ENCODE measurements around the gene RXRB.

DNA sequence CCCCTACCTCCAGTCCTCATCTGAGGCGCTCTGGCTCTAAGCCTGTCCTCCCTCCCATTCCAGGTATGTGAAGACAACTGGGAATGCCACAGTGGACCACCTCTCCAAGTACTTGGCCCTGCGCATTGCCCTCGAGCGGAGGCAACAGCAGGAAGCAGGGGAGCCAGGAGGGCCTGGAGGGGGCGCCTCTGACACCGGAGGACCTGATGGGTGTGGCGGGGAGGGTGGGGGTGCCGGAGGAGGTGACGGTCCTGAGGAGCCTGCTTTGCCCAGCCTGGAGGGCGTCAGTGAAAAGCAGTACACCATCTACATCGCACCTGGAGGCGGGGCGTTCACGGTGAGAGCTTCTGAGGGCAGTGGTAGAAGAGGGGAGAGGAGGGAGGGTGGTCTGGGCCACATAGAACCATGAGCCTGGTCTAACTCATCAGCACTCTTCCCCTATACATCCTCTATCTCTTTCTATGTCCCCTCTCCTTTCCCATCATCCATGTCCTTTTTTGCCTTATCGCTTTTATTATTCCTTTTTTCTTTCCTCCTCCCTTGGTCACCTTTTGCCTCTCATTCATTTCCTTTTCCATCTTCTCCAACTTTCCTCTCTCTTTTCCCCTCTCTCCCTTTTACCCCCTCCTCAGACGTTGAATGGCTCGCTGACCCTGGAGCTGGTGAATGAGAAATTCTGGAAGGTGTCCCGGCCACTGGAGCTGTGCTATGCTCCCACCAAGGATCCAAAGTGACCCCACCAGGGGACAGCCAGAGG, 11.4 kb upstream of the RXRB start:
- TF ChIP-seq ZNF777 (CRISPR knock-in tag; IDR thresholded peaks at IDR 0.05) (no peak), POLR2A (IDR thresholded peaks at IDR 0.05; ENCODE audit: insufficient read depth in 1 of 2, low read depth in 2 of 2, low read length in 2 of 2) (no peak), TCF7L2 (IDR thresholded peaks at IDR 0.05; ENCODE audit: low read depth, low read length) (no peak), KDM6A (CRISPR knock-in tag; IDR thresholded peaks at IDR 0.05; ENCODE audit: low read depth) (no peak), ZNF674 (CRISPR knock-in tag; IDR thresholded peaks at IDR 0.05; ENCODE audit: low read depth) (no peak), HNF4A (CRISPR knock-in tag; IDR thresholded peaks at IDR 0.05) (no peak), KAT7 (CRISPR knock-in tag; IDR thresholded peaks at IDR 0.05; ENCODE audit: borderline replicate concordance) (no peak), GFI1 (CRISPR knock-in tag; IDR thresholded peaks at IDR 0.05; ENCODE audit: borderline replicate concordance) (no peak), NR2F6 (IDR thresholded peaks at IDR 0.05) (no peak), NR2F6 (CRISPR knock-in tag; IDR thresholded peaks at IDR 0.05) (no peak), SUZ12 (IDR thresholded peaks at IDR 0.05; ENCODE audit: low read depth, low read length) (no peak), CREB1 (IDR thresholded peaks at IDR 0.05) (no peak), CREB1 (CRISPR knock-in tag; IDR thresholded peaks at IDR 0.05) (no peak)
- TF ChIP-seq, protein P1, sequence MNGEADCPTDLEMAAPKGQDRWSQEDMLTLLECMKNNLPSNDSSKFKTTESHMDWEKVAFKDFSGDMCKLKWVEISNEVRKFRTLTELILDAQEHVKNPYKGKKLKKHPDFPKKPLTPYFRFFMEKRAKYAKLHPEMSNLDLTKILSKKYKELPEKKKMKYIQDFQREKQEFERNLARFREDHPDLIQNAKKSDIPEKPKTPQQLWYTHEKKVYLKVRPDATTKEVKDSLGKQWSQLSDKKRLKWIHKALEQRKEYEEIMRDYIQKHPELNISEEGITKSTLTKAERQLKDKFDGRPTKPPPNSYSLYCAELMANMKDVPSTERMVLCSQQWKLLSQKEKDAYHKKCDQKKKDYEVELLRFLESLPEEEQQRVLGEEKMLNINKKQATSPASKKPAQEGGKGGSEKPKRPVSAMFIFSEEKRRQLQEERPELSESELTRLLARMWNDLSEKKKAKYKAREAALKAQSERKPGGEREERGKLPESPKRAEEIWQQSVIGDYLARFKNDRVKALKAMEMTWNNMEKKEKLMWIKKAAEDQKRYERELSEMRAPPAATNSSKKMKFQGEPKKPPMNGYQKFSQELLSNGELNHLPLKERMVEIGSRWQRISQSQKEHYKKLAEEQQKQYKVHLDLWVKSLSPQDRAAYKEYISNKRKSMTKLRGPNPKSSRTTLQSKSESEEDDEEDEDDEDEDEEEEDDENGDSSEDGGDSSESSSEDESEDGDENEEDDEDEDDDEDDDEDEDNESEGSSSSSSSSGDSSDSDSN (CRISPR knock-in tag; IDR thresholded peaks at IDR 0.05) = no peak
- TF ChIP-seq, protein P2, sequence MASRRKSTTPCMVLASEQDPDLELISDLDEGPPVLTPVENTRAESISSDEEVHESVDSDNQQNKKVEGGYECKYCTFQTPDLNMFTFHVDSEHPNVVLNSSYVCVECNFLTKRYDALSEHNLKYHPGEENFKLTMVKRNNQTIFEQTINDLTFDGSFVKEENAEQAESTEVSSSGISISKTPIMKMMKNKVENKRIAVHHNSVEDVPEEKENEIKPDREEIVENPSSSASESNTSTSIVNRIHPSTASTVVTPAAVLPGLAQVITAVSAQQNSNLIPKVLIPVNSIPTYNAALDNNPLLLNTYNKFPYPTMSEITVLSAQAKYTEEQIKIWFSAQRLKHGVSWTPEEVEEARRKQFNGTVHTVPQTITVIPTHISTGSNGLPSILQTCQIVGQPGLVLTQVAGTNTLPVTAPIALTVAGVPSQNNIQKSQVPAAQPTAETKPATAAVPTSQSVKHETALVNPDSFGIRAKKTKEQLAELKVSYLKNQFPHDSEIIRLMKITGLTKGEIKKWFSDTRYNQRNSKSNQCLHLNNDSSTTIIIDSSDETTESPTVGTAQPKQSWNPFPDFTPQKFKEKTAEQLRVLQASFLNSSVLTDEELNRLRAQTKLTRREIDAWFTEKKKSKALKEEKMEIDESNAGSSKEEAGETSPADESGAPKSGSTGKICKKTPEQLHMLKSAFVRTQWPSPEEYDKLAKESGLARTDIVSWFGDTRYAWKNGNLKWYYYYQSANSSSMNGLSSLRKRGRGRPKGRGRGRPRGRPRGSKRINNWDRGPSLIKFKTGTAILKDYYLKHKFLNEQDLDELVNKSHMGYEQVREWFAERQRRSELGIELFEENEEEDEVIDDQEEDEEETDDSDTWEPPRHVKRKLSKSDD (CRISPR knock-in tag; IDR thresholded peaks at IDR 0.05; ENCODE audit: low read depth) = no peak
